ENCODE measurements around the gene GAS6.

GAS6 gene

DNA sequence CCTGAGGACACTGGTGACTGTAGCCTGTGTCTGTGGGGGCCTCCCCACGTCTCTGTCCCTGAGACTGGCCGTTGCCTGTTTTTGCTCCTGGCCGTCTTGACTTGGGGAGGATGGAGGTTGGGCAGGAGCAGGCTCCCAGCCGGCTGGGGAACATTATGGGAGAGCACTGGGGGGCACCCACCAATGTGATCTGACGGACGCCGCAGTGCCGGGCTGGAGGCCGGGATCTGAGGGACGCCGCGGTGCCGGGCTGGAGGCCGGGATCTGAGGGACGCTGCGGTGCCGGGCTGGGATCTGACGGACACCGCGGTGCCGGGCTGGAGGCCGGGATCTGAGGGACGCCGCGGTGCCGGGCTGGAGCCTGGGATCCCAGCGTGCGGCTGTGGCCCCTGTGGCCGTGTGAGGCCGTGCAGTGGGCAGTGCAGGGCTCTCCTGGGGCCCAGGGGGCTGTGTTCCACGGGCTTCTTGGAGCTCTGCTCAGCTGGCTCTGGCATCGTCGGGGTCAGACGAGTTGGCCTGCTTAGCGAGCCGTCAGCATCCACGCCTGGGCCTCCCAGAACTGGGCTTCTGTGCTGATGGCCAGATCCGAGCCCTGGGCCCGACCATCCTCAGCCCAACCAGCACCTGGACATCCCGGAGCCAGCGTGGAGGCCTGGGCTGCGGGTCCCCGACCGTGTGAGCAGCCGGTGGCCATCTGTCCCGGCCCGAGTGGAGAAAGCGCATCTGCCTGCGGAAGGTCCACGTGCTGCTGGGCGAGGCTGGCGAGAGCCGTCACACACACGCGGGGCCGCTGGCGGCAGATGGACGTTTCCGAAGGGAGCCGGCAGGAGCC lies 45.8 kb downstream of the GAS6 start:
- DNase-seq = no peak

DNA sequence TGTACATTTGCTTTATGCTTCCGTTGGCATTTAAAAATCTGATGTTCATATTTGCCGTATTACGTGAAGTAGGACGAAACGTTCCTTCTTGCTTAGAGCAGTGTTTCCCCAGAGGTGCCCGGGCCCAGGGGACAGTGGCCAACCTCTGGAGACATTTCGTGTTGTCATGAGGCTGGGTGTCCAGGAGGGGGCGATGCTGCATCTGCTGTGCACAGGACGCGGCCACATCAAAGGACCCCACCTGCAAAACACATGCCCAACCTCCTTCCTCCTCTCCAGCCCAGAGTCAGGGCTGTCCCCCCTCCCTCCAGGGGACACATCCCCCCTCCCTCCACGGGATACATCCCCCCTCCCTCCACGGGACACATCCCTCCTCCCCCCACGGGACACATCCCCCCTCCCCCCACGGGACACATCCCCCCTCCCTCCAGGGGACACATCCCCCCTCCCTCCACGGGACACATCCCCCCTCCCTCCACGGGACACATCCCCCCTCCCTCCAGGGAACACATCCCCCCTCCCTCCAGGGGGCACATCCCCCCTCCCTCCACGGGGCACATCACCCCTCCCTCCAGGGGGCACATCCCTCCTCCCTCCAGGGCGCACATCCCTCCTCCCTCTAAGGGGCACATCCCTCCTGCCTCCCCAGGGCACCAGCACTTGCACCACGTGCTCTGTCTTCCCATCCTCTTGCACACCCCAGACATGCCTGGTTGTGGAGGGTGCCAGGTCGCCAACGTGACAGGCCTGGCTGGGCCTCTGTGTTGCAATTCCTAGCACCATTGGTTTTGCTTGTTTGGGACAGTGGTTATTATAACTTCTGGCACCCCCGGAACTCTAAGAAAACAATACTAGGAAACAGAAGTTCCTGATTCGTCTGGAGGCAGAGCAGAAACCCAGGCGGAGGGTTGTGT lies 46.7 kb downstream of the GAS6 start:
- peak; percentile 85 for DNase-seq

DNA sequence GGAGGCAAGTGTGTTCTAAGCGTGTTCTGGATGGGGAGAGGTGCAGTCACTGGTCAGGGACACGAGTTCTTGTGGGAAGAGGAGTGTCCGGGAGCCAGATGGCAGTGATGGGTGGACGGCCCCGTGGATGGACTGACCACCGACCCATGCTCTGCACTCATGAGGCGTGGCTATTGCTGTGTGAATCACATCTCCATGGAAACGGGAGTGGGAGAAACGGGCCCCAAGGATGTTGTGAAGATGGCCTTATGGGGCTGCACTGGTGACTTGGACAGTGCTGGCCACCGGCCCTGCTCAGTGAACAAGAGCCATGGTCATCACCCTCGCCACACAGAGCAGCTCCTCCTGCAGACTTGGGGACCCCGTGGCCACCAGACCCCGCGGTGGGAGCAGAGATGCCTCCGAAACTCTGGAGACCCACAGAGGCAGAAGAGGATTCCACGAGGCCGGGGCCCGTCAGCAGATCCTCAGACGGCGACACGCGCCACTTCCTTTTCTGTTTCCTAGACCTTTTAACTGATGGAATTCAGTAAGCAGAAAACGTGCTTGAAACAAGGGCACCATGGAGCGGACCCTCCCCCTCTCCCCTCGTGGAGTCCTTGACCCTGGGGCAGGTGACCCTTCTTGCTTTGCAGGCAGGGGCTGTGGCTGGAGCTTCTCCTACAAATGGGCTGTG lies 47.5 kb downstream of the GAS6 start:
- DNase-seq = no peak

DNA sequence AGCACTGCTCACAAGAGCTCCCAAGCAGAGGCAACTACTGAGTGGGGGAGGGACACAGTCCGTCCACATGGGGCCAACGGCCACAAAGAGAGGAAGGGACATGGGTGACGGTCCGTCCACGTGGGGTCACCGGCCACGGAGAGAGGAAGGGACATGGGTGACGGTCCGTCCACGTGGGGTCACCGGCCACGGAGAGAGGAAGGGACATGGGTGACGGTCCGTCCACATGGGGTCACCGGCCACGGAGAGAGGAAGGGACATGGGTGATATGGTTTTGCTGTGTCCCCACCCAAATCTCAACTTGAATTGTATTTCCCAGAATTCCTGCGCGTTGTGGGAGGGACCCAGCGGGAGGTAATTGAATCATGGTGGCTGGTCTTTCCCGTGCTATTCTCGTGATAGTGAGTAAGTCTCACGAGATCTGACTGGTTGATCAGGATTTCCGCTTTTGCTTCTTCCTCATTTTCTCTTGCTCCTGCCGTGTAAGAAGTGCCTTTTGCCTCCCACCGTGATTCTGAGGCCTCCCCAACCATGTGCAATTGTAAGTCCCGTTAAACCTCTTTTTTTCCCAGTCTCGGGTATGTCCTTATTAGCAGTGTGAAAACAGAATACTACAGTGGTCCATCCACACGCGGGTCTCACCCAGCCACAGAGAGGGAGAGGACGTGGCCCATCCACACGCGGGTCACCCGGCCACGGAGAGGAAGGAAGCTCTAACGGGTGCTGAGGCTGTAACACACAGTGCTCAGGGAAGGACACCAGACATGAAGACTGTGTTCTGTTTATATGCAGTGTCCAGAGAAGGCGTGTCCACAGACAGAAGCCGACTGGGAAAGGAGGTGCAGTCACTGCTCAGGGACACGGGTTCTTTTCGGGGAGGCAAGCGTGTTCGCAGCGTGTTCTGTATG lies 48.5 kb downstream of the GAS6 start:
- peak; percentile 24 for DNase-seq

DNA sequence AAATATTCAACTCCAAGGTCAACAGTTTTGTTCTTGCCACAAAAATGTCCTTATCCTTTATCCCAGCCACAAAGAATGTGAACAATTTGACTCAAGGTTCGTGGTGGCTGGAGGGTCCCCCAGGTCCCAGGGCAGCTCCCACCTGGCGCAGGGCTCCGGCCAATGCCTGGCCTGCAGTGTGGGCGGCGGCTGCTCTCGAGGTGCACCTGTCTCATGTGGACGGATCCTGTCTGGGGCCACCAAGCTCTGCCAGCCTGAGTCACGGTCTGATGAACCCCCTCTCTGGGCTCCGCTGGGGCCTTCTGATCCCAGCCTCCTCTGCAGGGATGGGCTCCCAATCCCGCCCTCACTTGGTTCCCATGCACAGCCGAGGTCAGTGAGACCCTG lies 49.4 kb downstream of the GAS6 start:
- no peak for DNase-seq

DNA sequence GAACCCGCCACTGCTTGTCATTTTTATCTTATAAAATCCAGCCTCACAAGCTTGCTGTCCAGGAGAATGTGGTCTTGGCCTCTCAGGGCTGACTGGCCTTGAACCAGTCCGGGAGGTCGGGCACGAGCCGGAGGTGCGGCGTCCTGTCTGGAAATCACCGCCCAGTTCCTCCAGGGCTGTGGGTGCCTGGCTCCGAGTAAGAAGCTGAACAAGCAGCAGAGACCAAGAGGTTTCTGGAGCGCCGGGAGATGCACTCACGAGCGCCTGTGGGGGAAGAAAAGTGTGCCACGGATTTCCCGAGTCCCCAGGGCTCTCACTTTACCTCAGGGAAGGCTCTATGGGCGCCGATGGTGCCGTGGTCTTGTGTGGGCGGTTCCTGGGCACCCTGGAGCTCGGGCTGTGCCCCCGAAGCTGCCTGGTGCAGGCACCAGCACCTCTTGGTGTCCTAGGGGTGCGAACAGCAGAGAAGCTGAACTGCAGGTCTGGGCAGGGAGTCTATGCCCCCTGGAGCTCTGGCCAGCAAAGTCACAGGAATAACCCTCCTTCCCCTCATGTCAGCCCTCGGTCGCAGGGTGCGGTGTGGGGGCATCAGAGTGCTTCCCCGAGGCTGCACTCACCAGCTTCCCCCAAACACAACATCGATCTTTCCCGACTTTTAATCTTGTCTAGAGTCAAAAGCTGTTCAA lies 50.0 kb downstream of the GAS6 start:
- no peak for DNase-seq

DNA sequence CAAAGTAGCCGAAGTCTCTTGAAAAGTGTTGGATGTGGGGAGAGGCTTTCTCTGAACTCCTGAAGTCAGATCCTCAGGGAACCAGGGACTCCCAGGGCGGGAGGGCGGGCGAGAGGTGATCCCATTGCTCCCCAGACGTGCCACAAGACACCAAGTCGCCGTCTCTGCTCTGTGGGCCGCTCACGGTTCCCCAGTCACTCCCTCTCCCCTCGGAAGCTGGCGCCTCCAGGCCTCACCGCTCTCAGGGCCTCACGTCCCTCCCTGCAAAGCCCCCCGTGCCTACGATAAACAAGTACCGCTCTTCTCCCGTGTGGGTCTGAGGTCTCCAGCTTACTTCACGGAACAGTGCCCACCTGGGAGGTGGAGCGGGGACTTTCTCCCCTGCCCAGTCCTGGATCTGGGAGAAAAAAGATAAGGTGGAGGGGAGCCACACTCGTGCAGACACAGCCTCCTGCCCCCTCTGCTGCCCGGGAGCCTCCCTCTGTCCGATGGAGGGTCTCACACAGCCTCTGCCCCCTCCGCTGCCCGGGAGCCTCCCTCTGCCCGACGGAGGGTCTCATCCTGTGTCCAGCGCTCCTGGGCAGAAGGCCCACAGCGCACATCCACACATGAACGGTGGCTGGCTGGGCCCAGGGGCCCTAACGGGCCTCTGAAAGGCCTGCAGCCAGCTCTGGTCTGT lies 50.7 kb downstream of the GAS6 start:
- DNase-seq = no peak

DNA sequence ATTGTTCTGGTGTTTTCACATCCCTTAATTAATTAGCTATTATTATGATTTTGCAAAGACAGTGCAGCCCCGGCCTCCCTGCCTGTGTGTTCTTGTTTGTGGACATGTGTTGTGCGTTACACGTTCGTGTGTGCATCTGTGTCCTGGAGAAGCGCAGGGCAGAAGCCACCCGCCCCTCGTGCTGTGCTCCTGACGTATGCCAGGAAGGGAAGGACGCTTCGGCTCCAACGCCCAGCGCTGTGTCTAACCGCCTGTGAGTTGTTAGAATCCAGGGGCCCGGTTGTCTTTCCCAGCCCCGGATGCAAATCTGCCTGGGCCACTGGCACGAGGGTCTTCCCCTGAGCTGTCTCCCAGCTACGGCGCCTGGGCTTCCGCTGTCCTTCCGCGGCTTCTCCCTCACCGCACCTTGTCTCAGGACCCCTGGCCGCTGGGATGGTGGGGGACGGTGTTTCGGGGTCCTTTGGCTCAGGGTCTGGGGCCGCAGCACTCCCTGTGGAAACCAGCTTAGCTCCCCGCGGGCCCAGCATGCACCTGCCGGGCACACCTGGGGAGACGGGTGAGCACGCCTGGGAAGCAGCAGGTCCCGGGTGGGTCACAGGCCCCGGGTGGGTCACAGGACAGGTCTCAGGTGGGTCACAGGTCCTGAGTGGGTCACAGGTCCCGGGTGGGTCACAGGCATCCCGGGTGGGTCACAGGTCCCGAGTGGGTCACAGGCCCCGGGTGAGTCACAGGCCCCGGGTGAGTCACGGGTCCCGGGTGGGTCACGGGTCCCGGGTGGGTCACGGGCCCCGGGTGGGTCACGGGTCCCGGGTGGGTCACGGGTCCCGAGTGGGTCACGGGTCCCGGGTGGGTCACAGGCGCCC lies 51.5 kb downstream of the GAS6 start:
- no peak for DNase-seq

DNA sequence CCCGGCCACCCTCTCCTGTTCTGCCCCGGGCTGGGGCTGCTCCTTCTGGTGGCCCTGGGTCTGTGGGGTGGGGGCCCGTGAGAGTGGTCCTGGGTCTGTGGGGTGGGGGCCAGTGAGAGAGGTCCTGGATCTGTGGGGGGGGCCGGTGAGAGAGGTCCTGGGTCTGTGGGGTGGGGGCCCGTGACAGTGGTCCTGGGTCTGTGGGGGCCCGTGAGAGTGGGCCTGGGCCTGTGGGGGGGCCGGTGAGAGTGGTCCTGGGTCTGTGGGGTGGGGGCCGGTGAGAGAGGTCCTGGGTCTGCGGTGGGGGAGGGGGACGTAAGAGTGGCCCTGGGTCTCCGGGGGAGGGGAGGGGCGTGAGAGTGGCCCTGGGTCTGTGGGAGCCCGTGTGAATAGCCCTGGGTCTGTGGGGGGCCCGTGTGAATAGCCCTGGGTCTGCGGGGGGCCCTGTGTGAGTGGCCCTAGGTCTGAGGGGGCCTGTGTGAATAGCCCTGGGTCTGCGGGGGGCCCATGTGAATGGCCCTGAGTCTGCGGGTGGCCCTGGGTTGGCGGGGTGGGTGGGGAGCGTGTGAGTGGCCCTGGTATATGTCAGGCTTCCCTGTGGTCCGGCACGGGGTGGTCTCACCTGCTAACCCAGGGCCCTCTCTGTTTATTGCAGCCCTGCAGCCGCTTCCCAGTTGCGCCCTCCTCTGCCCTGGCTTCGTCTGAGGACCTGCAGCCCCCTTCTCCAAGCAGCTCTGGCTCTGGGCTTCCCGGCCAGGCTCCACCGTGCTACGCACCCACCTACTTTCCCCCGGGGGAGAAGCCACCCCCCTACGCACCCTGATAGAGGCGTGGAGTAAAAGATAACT lies 52.6 kb downstream of the GAS6 start:
- no peak for DNase-seq

DNA sequence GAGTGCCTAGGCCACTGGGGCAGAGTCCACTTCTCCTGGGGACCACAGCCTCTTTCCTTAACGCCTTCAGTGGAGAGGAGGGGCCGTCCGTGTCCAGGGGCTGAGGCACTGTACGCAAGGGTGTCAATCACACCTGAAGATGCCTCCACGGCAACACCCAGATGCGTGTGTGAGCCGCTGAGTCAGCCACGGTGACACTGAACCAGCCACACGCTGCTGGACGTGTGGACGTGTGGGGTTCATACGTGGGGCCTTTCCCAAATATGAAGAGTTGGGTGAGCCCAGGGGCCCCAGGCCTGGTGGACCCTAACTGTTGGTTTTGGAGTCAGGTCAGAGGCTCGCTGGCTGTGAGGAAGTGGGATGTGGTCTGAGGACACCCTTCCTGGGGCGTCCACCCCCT lies 53.2 kb downstream of the GAS6 start:
- DNase-seq = no peak

DNA sequence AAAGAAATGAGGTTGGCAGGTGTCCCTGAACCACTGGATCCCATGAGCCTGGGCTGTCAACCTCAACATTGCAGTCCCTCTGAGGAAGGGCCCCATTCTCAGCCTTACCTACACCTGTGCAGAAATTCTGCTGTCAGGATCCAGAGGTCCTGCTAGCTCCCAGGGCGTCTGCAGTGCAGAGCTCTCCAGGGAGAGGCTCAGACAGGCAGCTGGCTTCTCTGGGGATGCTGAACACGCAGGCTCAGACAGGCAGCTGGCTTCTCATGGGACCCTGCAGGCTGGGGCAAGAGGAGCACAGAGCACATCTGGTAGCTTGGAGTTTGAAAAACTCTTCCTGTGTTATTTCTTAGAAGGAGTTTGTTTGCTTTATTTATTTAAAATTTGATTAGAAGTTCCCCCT lies 53.9 kb downstream of the GAS6 start:
- no peak for DNase-seq

DNA sequence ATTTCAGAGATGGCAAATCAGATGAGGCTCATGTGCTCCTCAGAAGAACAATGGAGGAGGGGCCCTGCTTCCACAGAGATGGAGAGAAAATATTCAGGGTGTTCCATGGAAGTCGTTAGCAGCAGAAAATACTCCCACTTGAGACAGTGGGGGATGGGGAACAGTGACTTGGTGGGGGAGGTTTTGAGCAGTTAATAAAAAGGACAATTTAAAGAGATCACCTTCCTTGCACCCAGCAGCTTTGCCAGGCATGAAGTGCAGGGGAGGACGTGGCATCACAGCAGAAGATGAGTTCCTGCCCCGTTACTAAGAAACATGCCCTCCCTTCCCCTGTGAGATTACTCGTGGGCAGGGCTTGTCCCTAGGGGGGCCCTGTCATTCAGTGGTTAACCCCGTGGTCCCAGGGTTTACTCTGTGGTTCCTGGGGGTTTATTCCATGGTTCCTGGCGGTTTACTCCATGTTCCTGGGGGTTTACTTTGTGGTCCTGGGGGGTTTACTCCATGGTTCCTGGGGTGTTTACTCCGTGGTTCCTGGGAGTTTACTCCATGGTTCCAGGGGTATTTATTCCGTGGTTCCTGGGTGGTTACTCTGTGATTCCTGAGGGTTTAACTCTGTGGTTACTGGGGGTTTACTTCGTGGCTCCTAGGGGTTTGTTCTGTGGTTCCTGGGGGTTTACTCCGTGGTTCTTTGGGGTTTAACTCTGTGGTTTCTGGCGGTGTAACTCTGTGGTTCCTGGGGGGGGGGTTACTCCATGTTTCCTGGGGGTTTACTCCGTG lies 55.6 kb downstream of the GAS6 start:
- no peak for DNase-seq

DNA sequence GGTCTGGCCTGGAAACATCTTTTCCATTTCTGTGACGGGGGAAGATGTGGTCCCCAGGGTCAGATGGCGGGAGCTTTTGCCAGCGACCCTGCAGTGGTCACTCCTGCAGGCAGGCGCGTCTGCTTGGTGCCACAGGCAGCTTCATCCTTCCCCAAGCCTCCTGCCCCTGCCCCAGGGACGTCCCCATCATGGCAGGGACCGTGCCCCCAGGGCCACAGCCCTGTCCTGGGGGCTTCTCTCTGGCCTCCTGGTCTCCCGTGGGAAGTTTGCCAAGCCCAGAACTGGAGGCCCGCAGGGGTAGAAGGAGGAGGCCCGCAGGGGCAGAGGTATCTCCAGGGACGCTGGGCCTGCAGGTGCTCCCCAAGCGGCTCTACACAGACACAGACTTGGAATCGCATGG lies 57.4 kb downstream of the GAS6 start:
- no peak for DNase-seq

DNA sequence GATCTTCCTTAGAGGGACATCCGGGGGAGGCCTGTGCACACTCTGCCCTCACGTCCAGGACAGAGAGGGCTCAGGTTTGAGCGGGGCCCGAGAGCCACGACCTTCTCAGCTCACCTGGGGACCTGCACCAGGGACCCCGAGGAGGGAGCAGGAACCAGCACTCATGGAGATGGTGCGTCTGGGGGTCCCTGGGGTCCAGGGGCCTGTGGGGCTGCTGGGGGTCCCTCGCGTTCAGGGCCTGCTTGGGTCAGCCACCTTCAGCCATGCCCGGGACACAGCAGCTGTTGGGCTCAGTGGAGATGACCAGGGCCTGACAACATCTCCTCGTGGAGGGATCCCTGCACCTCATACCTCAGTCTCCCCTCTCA lies 57.8 kb downstream of the GAS6 start:
- no peak for DNase-seq

DNA sequence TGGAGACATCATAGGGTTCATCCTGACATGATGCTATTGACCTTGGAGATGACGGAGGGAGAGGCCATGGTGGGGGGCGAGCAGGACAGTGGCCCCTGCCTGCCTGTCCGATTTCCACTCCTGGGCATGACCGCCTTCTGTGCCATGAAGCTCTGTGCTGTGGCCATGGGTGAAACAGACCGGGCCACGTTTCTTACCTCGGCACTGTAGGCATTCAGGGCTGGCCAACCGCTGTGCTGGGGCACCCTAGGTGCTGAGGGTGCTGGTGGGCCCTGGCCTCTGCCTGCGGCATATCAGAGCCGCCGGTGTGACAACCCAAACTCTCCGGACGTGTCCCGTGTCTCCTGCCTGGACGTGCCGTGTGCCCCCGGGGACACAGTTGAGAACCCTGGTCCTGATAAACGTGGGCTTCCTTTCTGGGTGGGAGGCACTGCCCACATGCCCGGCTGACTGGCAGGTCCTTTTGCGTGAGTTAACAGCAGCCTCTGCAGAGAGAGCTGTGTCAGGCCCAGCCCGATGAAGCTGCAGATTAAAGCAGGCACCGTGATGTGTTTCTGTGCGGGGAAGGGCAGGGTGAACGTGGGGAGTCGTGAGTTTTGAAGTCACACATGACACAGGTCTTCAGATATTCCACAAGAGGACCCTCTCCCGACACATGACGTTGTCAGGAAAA lies 58.3 kb downstream of the GAS6 start:
- no peak for DNase-seq

DNA sequence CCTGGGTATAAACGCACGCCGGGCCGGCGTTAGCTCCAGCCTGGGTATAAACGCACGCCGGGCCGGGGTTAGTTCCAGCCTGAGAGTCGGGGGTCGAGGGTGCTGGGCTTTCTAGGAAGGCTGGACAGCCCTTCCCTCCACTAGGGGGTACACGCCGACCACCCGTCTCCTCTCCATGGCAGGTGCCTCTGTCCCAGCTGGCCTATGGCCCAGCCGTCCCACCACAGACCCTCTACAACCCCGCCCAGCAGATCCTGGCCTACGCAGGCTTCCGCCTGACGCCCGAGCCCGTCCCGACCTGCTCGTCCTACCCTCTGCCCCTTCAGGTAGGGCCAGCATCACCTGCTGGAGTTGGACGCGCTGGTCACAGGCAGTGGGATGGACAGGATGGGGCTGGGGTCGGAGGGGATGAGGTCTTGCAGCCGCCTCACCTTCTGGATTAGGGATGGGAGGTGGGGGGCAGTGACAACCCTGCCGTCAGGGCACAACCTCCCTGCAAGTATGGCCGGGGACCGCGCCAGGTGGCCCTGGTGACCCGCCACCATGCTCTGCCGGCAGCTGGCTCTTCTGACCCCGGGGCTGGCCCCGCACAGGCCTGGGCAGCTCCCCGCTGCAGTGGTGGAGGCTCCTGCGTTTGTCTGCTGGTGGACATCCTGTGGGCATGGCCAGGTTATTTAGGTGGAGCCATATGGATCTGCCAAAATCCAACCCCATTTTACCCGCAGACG lies 59.0 kb downstream of the GAS6 start:
- DNase-seq = no peak

DNA sequence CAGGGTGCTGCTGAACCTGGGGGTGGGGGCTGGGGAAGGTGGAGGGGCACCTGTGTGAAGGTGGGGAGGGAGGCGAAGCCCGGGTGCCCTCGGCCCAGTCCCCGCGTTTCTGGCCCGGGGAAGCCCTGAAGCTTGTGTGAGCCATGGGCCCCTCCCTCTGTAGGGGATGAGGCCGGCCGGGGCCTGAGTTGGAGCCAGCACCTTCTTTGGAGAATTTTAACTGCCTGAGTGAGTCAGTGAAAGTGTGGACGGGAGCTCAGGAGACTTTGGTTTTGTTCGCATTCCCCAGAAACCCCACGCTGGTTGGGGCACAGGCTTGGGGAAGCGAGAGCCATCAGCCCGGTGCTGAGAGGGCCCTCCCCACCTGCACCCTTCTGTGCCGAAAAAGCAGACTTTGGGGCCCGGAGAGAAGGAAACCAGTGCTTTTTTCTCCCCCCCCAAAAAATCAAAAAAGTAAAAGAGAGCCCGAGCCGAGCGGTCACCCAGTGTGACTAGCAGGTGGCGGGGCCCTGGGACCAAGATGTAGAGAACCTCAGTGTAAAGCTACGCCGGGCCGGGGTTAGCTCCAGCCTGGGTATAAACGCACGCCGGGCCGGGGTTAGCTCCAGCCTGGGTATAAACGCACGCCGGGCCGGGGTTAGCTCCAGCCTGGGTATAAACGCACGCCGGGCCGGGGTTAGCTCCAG lies 59.7 kb downstream of the GAS6 start:
- no peak for DNase-seq

Measured in CD4-positive, alpha-beta T cell treated with Interleukin-4 for 4 hours (primary cell).